NB4 (cell line): ENCODE measurements around the gene MAFB.

Experiments
- CTCF ChIP-seq: IDR thresholded peaks from one replicate; pipeline ENCODE4 v1.5.1; 2012; ENCODE audit warnings: low read depth, low read length
- MAX ChIP-seq: IDR thresholded peaks from 2 replicates; pipeline ENCODE4 v1.6.1; 2011; ENCODE audit warnings: low read depth, low read length
- MYC ChIP-seq: IDR thresholded peaks from 2 replicates; pipeline ENCODE4 v1.6.1; 2011; ENCODE audit warnings: low read depth, low read length
- POLR2A ChIP-seq: IDR thresholded peaks from 2 replicates; pipeline ENCODE4 v1.6.1; 2011; ENCODE audit warnings: mild to moderate bottlenecking; ENCODE audit not compliant: insufficient read length; ENCODE audit errors: extremely low read depth

- no peak for TF ChIP-seq CTCF
- no peak for TF ChIP-seq POLR2A
- TF ChIP-seq MYC, result no peak
- no peak for TF ChIP-seq MAX
Measured at GRCh38 chr20:40675599-40676221, 13.3 kb downstream of the MAFB start.
